SK-N-MC (cell line): ENCODE measurements around the gene GPR84.
"Not testable (repeated sequence)": the region's sequence is repeated elsewhere in the genome, so short reads cannot be mapped to it uniquely, and the experiment has no call there.

Experiments
- EZH2 ChIP-seq: fragments of 200-600 bp; sonication (generic); IDR thresholded peaks from one replicate; pipeline ENCODE4 v1.6.1; 2017; ENCODE audit warnings: antibody characterized with exemption
- FOXP2 ChIP-seq: optimal IDR thresholded peaks from 2 replicates; pipeline ENCODE3; 2011; ENCODE audit warnings: mild to moderate bottlenecking, moderate library complexity; ENCODE audit not compliant: insufficient read depth; ENCODE audit errors: extremely low read length, control extremely low read depth
- POLR2AphosphoS5 ChIP-seq: IDR thresholded peaks from 2 replicates; pipeline ENCODE4 v1.6.1; 2012; ENCODE audit warnings: mild to moderate bottlenecking, low read depth, low read length, borderline replicate concordance

- not testable (repeated sequence) for TF ChIP-seq POLR2AphosphoS5, FOXP2, EZH2
Measured at GRCh38 chr12:54325442-54326109, 38.7 kb downstream of the GPR84 start.
